SU-DHL-6 (cell line): ENCODE measurements around the gene SAE1.

Experiments used
- H2AFZ ChIP-seq: fragments of 200-600 bp; sonication (generic); 2 replicates; pipeline ENCODE4 v1.6.1; 2014; ENCODE audit warnings: low read depth, mild to moderate bottlenecking, moderate library complexity, mixed read lengths, antibody characterized with exemption, low read length; ENCODE audit not compliant: severe bottlenecking
- H3F3A ChIP-seq: fragments of 200-600 bp; shearing (Covaris generic); 2 replicates; pipeline ENCODE4 v1.6.0; 2016; ENCODE audit warnings: antibody characterized with exemption, mild to moderate bottlenecking; ENCODE audit not compliant: insufficient read depth
- H3K27ac ChIP-seq: fragments of 200-600 bp; sonication (generic); 2 replicates; pipeline ENCODE4 v1.5.1; 2016; ENCODE audit warnings: low read depth, mild to moderate bottlenecking, low read length, moderate library complexity, mixed read lengths
- H3K27me3 ChIP-seq: fragments of 200-600 bp; sonication (generic), shearing (Covaris generic); 2 replicates; pipeline ENCODE4 v1.6.0; 2014; ENCODE audit warnings: mild to moderate bottlenecking, low read length
- H3K36me3 ChIP-seq: fragments of 200-600 bp; sonication (generic); 2 replicates; pipeline ENCODE4 v1.6.1; 2014; ENCODE audit warnings: mild to moderate bottlenecking, low read length, mixed read lengths
- H3K4me2 ChIP-seq: fragments of 300-600, 200-600 bp; shearing (Covaris generic), sonication (generic); 2 replicates; pipeline ENCODE4 v1.6.0; 2014; ENCODE audit warnings: low read length, low read depth, mild to moderate bottlenecking; ENCODE audit not compliant: poor library complexity, severe bottlenecking
- H3K4me3 ChIP-seq: fragments of 200-600 bp; sonication (generic); 2 replicates; pipeline ENCODE4 v1.5.1; 2014; ENCODE audit warnings: antibody characterized with exemption, low read length, mild to moderate bottlenecking, mixed read lengths; ENCODE audit not compliant: insufficient read depth, poor library complexity, severe bottlenecking
- H3K79me2 ChIP-seq: fragments of 200-600 bp; sonication (generic); 2 replicates; pipeline ENCODE4 v1.6.1; 2014; ENCODE audit warnings: mild to moderate bottlenecking, low read length, moderate library complexity; ENCODE audit not compliant: insufficient read depth
- H3K9ac ChIP-seq: fragments of 200-600 bp; sonication (generic); 2 replicates; pipeline ENCODE4 v1.7.0; 2014; ENCODE audit warnings: mild to moderate bottlenecking, low read length
- H3K9me2 ChIP-seq: fragments of 200-600 bp; sonication (generic); replicated peaks from 2 replicates; pipeline ENCODE4 v1.6.1; 2014; ENCODE audit warnings: low read length; ENCODE audit not compliant: insufficient read depth
- H3K9me3 ChIP-seq: fragments of 200-600 bp; sonication (generic); 2 replicates; pipeline ENCODE4 v1.6.1; 2014; ENCODE audit warnings: low read length, mixed read lengths; ENCODE audit not compliant: insufficient read depth
- H4K20me1 ChIP-seq: fragments of 200-600 bp; sonication (generic); 2 replicates; pipeline ENCODE4 v1.6.1; 2014; ENCODE audit warnings: low read depth, mild to moderate bottlenecking, antibody characterized with exemption, low read length, moderate library complexity, mixed read lengths
- CTCF ChIP-seq: fragments of 200-600 bp; sonication (generic); IDR thresholded peaks from one replicate; pipeline ENCODE4 v1.5.1; 2017; ENCODE audit warnings: antibody characterized with exemption, mild to moderate bottlenecking, low read length, moderate library complexity; ENCODE audit not compliant: insufficient read depth, poor library complexity, severe bottlenecking
- EZH2phosphoT487 ChIP-seq: fragments of 200-600 bp; sonication (generic), shearing (Covaris generic); conservative IDR thresholded peaks from 2 replicates; pipeline ENCODE4 v1.6.1; 2018; ENCODE audit warnings: mild to moderate bottlenecking, antibody characterized with exemption, low read length, moderate library complexity, mixed read lengths

Gene SAE1

GRCh38 chr19:47229676-47230053 lies 99.0 kb downstream of the SAE1 start:
- TF ChIP-seq CTCF (no peak), EZH2phosphoT487 (no peak)
- Histone ChIP-seq H3K79me2 (no peaks in the 10 kb centered on the region), H2AFZ (no peak overlapping the region), H3K27me3 (no peaks in the 10 kb centered on the region), H3K9me2 (no peaks in the 10 kb centered on the region), H4K20me1 (no peaks in the 10 kb centered on the region), H3K4me2 (peak overlapping the region; percentile 70), H3K36me3 (no peaks in the 10 kb centered on the region), H3K27ac (no peak overlapping the region), H3K9me3 (no peaks in the 10 kb centered on the region), H3F3A (peaks cover 11% of the 10 kb centered on the region; the same call in 1 of the 2 replicates), H3K4me3 (peak overlapping the region; percentile 55), H3K9ac (peak overlapping the region; percentile 56; the same call in 1 of the 2 replicates)

DNA sequence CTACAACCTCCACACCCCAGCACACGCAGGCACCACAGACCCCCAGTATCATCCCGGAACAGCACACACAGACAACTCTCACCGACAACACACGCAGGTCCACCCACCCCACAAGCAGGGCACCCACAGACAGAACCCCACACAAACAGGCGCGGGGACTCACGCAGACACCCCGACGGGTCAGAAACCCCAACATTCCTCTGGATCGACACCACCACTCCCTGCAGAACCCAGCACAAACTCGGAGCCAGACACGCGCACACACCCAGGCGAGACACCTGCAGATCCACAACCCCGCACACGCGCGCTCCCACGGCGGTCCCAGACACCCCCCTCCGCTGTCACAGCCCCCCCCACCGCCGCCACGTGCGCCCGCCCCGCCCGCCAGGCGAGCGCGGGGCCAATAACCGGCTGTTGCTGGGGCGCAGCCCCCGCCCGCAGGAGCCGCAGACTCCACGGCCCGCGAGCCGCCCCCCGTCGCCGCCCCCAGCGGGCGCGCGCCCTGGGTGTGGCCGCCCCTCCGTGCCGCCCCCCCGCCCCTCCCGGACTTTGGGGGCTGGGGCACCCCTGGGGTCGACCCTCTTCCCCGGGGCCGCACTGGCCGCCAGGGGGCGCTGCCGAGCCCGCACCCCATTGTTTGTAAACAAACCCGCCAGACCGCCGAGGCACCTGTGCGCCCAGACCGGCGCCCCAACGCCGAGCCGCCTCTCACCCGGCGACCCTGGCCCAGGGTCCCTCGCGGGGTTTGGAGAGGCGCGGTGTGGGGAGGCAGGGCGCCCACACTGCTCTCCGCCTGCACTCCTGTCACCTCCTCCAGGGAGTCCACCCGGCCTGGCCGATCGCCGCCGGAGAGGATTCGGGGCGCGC lies 99.7 kb downstream of the SAE1 start:
- Histone ChIP-seq H3K27ac (no peak overlapping the region), H3K36me3 (no peaks in the 10 kb centered on the region), H3F3A (peaks cover 11% of the 10 kb centered on the region; the same call in 1 of the 2 replicates), H3K27me3 (no peaks in the 10 kb centered on the region), H3K9ac (peak overlapping the region; percentile 56), H3K9me3 (no peaks in the 10 kb centered on the region), H3K79me2 (no peaks in the 10 kb centered on the region), H2AFZ (no peak overlapping the region), H3K4me2 (peak overlapping the region; percentile 70), H3K4me3 (peak overlapping the region; percentile 55), H3K9me2 (no peaks in the 10 kb centered on the region), H4K20me1 (no peaks in the 10 kb centered on the region)
- TF ChIP-seq CTCF: peak; percentile 68
- no peak for TF ChIP-seq EZH2phosphoT487

DNA sequence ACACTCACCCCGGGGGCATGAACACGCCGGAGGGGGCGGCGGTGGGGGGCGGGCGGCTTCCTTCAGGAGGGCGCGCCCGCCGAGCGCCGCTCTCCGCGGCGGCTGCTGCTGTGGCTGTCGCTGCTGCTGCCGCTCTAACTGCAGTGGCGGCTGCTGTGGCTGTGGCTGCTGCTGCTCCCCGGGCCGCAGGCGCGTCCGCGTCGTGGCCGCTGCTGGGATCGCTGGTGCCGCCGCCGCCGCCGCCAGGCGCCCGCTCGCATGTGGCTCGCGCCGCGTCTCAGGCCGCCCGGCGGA lies 100.2 kb downstream of the SAE1 start, which contains the start of gene BBC3:
TSS of gene BBC3 (minus strand) at position 279 of the 294 bp plus-strand sequence. CDS start 2,768 bp downstream, outside the sequence.
- H3K27me3 ChIP-seq: no peaks in the 10 kb centered on the region
- H3K9me2 ChIP-seq: no peaks in the 10 kb centered on the region
- H3K36me3 ChIP-seq: no peaks in the 10 kb centered on the region
- H3K9ac ChIP-seq: peak within 1 kb of the TSS; percentile 63
- peak within 1 kb of the TSS; percentile 43; the same call in 1 of the 2 replicates for H3K27ac ChIP-seq
- peak within 1 kb of the TSS; percentile 84 for H2AFZ ChIP-seq
- no peaks in the 10 kb centered on the region for H3K9me3 ChIP-seq
- TF ChIP-seq CTCF (no peak), EZH2phosphoT487 (no peak)
- peak within 1 kb of the TSS; percentile 70 for H3K4me2 ChIP-seq
- peak within 1 kb of the TSS; percentile 55 for H3K4me3 ChIP-seq
- no peaks in the 10 kb centered on the region for H4K20me1 ChIP-seq
- no peaks in the 10 kb centered on the region for H3K79me2 ChIP-seq
- peaks cover 5% of the 10 kb centered on the region; the same call in 1 of the 2 replicates for H3F3A ChIP-seq
